DMS153 (cell line): ENCODE measurements around the gene GPR146.
"Not testable (repeated sequence)": the region's sequence is repeated elsewhere in the genome, so short reads cannot be mapped to it uniquely, and the experiment has no call there.

ENCODE experiments used
- DNase-seq: peaks from one replicate; lab custom pipeline; 2025; lab: John Stamatoyannopoulos, UW

Gene GPR146

GRCh38 chr7:1044189-1045068 is at the start of gene GPR146:
TSS of gene GPR146 (plus strand) at chr7:1044546. CDS start at chr7:1057516, 12,970 bp downstream.
- peak; percentile 90 for DNase-seq

- no peak for DNase-seq
Observed at GRCh38 chr7:994592-995308, 49.6 kb upstream of the GPR146 start.

GRCh38 chr7:995571-995970 is 48.8 kb upstream of the GPR146 start:
- no peak for DNase-seq

- DNase-seq = no peak
Observed at GRCh38 chr7:996079-996872, 48.1 kb upstream of the GPR146 start.

GRCh38 chr7:997404-998395 is 46.6 kb upstream of the GPR146 start:
- no peak for DNase-seq

- DNase-seq = no peak
Observed at GRCh38 chr7:999149-999879, 45.0 kb upstream of the GPR146 start.

GRCh38 chr7:999941-1000935 is 44.1 kb upstream of the GPR146 start:
- DNase-seq = no peak

GRCh38 chr7:1001069-1001770 is 43.1 kb upstream of the GPR146 start:
- not testable (repeated sequence) for DNase-seq

GRCh38 chr7:1002026-1002425 is 42.3 kb upstream of the GPR146 start:
- DNase-seq = not testable (repeated sequence)

GRCh38 chr7:1002445-1002844 is 41.9 kb upstream of the GPR146 start:
- DNase-seq = not testable (repeated sequence)

- DNase-seq = no peak
Observed at GRCh38 chr7:1004018-1004852, 40.1 kb upstream of the GPR146 start.

GRCh38 chr7:1005303-1005702 is 39.0 kb upstream of the GPR146 start:
- DNase-seq = no peak

GRCh38 chr7:1007901-1008300 is 36.4 kb upstream of the GPR146 start:
- no peak for DNase-seq

GRCh38 chr7:1008733-1009363 is 35.5 kb upstream of the GPR146 start:
- no peak for DNase-seq

- no peak for DNase-seq
Observed at GRCh38 chr7:1009747-1010146, 34.6 kb upstream of the GPR146 start.

- no peak for DNase-seq
Observed at GRCh38 chr7:1010226-1010625, 34.1 kb upstream of the GPR146 start.
